Left colon (tissue), 2 donors: ENCODE measurements around the gene IFI27L1. TPM values are rescaled to one million over a fixed set of nuclear protein-coding genes. Genes with fewer than 3 reads are reported as not detected.

Source experiments
- ATAC-seq: fragments of 200-7000 bp; cut with Tn5 transposase; one replicate; pipeline ENCODE4 v1.9.1; 2020; ENCODE audit warnings: mild to moderate bottlenecking, moderate library complexity
- DNase-seq, 2 donors: peaks; one replicate each; pipeline ENCODE4 v3.0.0-alpha.2; 2020
- intact Hi-C, 2 donors: fragments of 100-400 bp; cut with DNase I in 1 of 2; cut with micrococcal nuclease in 1 of 2; formaldehyde crosslinking; loops; one replicate each; pipeline versions ENCODE4 v1.11.2 to v1.14.0; 2022; cut with DNase I, micrococcal nuclease
- total RNA-seq, 2 donors: library from RNA; stranded (reverse); fragmentation: NEBNext Ultra II Directional; extraction: Animal tissue kit (Norgen Biotek cat#: 25700); gene quantifications; one replicate each; pipeline ENCODE4 v1.2.1, GENCODE V29; 2021
- donor health status: DM: no; HTN: no; CAD: no.
- donor health status: DM: yes; HTN: yes; CAD: no.

IFI27L1 gene
- total RNA-seq, 2 donors from 2014 or later = 33.9 to 40.5 TPM

DNA sequence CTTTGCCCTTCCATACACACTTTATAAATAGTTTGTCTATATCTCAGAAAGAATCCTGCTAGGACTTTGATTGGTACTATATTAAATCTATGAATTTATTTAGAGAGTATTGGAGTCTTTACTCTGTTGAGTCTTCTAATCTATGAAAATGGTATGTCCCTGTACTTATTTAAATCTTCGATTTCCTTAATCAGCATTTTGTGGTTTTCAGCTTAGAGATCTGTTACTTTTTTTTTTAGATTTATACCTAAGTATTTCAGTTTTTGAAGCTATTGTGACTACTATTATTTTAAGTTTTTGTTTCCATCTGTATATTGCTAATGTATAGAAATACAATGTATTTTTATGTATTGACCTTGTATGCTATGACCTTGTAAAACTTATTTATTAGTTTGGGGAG is 61.7 kb downstream of the IFI27L1 start:
- intact Hi-C loops = no loop called here
- ATAC-seq (no peak), DNase-seq (no peak)

DNA sequence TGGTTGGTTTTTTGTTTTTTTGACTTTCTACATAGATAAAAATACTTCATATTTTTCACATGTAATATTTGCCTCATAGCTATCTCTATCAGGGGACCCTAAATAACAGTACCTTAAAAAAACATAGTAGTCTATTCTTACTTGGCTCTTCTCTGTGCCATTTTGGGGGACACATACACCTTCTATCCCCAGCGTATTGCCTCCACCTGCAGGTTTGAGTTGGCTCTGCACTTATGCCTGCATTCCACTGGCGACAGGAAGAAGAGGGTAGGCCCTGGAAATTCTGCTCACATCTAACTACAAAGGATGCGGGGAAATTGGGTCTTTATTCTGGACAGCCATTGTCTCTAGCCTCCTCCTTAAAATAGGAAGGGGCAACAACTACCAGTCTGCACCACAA is 62.1 kb downstream of the IFI27L1 start:
- no peak for DNase-seq
- ATAC-seq = no peak
- intact Hi-C loops = no loop called here

DNA sequence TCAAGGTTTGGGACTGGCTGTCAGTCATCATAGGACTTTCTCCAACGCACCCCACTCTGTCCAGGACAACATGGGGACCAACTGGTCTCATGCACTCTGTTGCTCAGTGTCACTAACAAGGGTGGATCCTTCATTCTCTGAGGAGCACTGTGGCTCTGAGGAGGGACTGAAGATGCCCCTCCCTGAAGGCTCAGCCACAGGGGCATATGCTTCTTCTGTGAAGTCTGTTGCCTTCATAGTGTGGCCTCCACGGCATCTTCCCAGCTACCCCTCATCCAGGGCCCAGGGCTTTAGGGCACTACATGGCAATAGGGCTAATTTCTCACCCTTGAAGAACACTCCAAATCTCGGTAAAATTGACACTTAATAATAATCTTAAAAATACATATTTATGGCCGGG is 62.6 kb downstream of the IFI27L1 start:
- DNase-seq = no peak
- no peak for ATAC-seq
- intact Hi-C loops = no loop called here

DNA sequence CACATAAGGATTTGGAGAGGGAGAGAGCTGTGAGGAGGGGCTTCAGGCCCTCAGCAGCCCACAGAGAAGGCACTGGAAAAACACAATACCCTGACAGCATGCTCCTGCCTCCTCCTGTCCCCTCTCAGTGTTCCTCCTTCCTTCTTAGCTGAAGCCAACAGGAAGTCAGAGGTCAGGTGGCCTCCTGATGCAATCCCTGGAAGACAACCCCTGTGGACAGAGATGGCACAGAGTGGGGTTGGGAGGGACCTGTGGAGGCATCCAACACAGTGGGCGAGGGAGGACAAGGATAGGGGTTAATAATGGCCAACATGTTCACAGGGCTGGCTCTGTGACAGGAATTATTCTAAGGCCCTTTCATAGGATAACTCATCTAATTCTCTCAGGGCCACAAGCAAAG is 63.7 kb downstream of the IFI27L1 start:
- intact Hi-C loops = no loop called here
- ATAC-seq = no peak

DNA sequence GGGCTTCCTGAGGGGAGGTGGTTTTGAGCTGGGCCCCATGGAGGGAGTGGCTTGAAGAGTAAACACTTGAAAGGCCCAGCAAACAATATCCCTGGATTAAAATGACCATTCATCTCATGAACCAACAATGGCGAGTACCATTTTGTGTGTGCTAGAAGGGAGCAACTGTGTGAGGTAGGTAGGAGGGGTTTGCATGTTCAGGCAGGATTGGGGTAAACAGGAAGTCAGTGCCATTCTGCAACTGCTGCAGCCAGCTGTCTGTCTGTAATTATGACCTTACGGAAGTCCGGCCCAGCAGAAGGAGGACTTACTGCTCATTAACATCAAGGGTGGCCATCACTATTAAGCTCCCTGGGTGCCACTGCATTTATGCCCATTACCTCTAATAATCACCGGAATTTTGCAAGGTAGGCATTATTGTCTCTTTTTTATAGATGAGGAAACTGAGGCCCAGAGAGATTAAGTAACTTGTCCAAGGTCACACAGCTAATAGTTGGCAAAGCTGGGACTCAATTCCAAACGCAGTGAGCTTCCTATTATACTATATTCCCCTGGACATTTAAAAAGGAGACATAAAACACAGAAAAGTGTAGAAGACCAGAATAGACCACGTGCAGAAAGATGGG is 64.9 kb downstream of the IFI27L1 start:
- DNase-seq = no peak
- intact Hi-C loops = no loop called here
- ATAC-seq = no peak

More for the DNA sequence above, 63.7 kb downstream of the IFI27L1 start:
- DNase-seq = no peak

Other genes starting within 250 kb of the IFI27L1 start
- gene FAM181A, start 154.0 kb upstream of the IFI27L1 start, total RNA-seq = not detected
- gene ASB2, start 104.7 kb upstream of the IFI27L1 start, total RNA-seq = 10 to 100 TPM in 1 of 2 donors, 1 to 10 TPM in 1; 1.5 to 13.7 TPM
- gene CCDC197, start 84.0 kb upstream of the IFI27L1 start, total RNA-seq = not detected
- 1 to 10 TPM; 2.0 to 4.7 TPM for gene OTUB2, start 55.0 kb upstream of the IFI27L1 start, total RNA-seq
- 100 to 1,000 TPM; 102 to 106 TPM for gene DDX24, start 108 bp upstream of the IFI27L1 start, total RNA-seq
- gene IFI27, start 29.4 kb downstream of the IFI27L1 start, total RNA-seq = 1,000 to 10,000 TPM in 1 of 2 donors, 100 to 1,000 TPM in 1; 498 to 1,280 TPM
- 10 to 100 TPM; 32.3 to 39.3 TPM for gene IFI27L2, start 48.3 kb downstream of the IFI27L1 start, total RNA-seq
- gene PPP4R4, start 93.0 kb downstream of the IFI27L1 start, total RNA-seq = under 1 TPM in 1 of 2 donors, not detected in 1; 0.28 TPM
- under 1 TPM; 0.18 to 0.31 TPM for gene SERPINA10, start 212.0 kb downstream of the IFI27L1 start, total RNA-seq
- 1 to 10 TPM; 1.6 to 1.7 TPM for gene SERPINA6, start 242.0 kb downstream of the IFI27L1 start, total RNA-seq